NOMO-1 treated with dmso at 0.1 percent for 144 hours (cell line): ENCODE measurements around the gene ACSL6.

Experiments
- DNase-seq: peaks from one replicate; lab custom pipeline; 2025; ENCODE audit not compliant: unreplicated experiment; lab: John Stamatoyannopoulos, UW

Gene ACSL6, protein sequence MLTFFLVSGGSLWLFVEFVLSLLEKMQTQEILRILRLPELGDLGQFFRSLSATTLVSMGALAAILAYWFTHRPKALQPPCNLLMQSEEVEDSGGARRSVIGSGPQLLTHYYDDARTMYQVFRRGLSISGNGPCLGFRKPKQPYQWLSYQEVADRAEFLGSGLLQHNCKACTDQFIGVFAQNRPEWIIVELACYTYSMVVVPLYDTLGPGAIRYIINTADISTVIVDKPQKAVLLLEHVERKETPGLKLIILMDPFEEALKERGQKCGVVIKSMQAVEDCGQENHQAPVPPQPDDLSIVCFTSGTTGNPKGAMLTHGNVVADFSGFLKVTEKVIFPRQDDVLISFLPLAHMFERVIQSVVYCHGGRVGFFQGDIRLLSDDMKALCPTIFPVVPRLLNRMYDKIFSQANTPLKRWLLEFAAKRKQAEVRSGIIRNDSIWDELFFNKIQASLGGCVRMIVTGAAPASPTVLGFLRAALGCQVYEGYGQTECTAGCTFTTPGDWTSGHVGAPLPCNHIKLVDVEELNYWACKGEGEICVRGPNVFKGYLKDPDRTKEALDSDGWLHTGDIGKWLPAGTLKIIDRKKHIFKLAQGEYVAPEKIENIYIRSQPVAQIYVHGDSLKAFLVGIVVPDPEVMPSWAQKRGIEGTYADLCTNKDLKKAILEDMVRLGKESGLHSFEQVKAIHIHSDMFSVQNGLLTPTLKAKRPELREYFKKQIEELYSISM

DNA sequence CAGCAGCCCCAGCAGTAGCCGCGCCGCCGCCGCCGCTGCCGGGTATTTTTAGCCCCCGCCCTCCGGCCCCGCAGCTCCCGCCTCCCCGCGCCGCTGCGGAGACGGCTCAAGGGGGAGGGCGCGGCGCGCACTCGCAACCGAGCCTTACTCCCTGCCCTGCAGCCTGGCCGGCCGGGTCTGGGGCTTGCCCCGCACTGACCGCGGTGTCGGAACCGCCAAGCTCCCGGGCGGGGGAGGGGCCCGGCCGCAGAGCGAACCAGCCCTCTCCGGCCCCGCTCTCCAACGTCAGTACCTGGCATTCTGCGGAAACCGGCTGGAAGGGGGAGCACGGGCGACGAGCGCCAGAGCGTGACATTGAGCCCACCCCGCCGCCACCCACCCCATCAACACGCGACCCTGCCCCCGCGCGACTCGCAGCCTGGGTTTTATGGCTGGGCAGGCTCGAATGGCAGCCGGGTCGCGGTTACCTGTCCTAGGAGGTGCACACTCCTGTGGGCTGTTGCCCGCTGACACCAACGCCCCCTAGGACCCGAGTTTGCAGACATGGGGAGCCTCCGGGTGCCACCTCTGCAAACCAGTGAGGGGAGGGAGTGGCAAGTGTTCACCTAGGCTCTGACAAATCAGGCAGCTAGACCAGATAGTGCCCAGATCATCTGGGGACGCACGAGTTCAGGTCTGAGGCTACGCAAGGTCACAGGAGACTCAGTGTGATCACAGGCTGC lies at the start of gene ACSL6:
Gene ACSL6, minus strand, starts transcription at position 37 of the 722 bp plus-strand sequence. CDS start 105 bp downstream, outside the sequence.
- DNase-seq: no peak

- no peak for DNase-seq
Observed at GRCh38 chr5:132060501-132061161, 49.2 kb upstream of the ACSL6 start, which contains the start of gene IL3. Gene IL3 (plus strand): TSS chr5:132060655. CDS start chr5:132060707, 52 bp downstream.

GRCh38 chr5:132059696-132060500 lies 48.4 kb upstream of the ACSL6 start:
- DNase-seq: no peak

DNA sequence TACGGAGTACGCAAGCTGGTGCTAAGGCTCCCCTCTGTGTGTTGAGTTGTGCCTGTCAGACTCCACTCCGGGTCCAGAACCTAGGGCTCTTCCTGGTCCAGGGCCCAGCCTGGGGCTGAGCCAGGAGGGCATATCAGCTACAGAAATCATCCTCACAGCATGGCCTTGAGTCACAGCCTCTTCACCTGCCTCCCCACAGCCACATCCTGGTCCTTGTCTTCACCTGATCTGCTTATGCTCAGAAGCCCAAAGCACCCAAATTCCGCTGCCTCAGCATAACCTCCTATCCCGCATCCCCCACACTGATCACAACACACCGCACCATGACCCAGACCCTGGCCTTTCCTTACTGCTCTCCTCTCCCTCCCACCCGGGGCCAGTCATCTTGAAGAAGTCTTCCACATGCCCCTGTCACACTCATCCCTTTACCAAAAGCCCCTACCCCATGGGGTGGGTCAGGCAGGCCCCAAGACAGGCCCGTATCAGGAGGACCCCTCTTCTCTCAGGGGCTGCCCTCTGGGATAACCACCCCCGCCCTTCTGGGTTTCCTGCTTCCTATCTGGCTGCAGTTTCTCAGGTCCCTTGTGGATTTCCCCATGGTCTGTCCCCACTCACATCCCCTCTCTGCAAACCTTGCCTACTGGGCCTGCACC lies 47.7 kb upstream of the ACSL6 start:
- no peak for DNase-seq

- no peak for DNase-seq
Observed at GRCh38 chr5:132058646-132059042, 47.2 kb upstream of the ACSL6 start.

DNA sequence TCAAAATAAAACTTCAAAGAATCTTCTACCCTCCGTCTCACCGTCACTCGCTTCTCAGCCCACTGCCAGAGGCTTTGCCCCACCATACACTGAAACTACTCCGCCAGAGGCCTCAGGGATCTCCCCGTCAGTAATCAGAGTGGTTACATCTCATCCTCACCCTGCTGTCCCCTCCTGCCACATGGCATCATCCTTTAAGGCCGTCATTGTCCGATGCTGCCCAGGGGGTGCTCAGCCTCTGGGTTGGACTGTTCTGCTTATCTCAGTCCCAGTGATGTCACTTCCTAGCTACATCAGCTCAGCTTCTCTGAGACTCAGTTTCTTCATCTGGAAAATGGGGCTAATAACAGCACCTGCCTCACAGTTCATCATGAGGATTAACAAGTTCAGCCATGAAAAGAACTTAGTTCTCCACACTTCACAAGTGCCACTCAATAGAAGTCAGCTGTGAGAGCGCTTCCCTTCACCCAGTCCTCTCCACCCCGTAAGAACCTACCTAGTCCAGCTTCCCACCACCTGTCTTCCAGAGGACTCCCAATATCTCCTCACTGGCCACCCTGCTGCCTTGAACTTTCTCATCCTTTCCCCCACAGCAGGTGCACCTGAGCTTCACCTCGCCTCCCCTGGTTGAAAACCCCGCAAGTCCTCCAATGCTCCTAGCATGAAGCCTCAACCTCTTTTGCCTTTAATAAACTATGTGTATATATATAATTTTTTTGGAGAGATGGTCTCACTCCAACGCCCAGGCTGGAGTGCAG lies 46.2 kb upstream of the ACSL6 start:
- DNase-seq: no peak

GRCh38 chr5:132056610-132057497 lies 45.4 kb upstream of the ACSL6 start:
- no peak for DNase-seq

DNA sequence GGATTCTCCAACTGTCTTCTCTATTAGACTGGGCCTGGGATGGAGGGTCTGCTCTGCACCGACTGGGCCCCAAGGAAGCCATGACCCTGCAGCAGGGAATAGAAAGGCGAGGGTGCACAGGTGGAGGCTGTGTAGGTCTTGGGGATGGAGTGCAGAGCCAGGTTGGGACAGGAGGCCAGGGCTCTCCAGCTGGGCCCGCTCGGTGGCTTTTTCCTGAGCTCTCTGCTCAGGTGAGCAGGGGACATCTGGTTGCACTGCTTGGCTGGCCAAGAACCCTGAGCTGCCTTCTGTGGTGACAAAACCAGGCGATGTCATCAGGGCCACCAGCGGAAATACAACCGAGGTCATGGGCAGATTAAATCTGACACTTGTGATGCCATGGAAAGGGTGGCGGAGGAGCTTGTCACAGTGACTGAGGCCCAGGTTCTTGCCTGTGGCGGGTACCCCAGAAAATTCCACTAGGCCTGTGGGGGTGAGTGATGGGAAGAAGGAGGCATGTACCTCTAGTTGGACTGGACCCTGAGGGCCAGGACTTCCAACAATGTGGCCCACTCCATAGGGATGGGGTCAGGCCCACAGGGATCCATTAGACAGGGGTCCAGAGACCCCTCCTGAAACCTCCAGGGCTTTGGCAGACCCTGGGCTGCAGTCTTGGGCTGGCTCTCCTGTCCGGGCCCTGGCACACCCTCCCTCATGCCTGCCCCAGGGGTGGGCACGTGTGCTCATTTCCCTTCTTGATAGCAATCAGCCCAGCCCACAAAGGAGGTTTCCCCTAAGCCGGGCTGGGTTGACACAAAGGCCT lies 44.6 kb upstream of the ACSL6 start:
- no peak for DNase-seq

DNA sequence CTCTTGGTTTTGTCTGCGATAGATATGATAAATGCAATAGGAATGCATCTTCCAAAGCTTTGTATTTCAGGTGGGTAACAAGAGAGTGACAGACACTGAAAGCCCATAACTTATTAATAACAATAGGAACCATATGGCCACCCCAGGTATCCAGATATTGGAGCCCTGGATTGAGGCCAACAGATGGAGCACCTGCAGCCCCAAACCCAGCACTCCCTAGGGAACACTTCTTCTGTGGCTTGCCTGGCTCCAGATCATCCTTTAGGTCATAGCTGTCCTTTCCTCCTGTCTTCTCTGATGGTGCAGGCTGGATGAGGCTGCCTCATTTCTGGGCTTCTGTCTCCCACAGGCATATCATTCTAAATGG lies 44.0 kb upstream of the ACSL6 start:
- no peak for DNase-seq

DNA sequence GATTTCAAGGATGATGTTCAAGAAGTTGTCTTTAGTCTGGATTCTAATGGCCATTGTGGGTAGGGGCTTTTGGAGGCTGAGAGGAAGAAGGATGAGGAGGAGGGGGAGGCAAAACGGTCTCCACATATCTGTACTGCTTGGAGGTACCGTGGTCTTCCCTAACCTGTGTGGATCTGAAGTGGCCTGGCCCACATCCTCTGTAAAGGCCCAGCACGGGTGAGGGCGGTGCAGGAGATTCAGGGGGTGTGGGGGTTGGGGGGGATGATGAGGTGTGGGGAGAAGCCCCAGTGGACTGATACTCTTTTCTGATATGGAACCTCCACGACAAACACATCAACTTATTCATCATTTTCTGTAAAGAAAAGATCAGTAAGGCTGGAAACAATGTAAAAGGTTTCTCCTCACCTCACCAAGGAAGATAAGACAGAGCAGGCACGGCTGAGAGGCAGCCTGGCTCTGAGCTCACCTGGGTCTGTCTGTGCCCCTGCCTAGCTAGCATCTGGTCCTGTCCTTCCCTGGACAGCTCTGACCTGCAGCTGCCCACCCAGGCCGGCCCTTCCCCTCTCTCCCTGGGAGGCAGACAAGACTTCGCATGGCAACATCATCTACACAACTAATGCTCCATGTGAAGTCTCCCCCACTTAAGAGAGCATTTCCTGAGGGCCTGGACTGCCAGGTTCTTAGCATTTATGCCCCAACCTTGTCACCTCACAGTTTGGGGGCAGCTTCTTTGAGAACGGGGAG lies 43.4 kb upstream of the ACSL6 start:
- no peak for DNase-seq

- DNase-seq: no peak
Observed at GRCh38 chr5:132054031-132054696, 42.7 kb upstream of the ACSL6 start.

GRCh38 chr5:132053483-132053882 lies 42.0 kb upstream of the ACSL6 start:
- DNase-seq: no peak

DNA sequence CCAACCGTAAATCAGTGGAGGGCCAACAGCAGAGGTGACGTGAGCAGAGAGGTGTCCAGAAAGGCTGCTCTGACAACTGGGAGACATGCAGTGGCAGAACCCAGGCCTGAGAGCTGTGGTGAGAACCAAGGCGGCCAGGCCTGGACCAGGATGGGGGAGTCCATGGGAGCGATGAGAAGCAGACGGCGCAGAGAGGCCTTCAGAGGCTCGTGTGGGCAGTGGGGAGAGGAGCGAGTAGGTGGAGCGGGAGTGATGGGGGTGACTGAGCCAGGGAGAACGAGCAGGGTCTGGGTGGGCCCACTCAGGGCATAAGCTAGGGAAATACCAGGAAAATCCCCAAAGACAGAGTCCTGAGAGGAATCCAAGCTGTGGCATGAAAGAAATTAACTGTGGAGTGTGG lies 41.1 kb upstream of the ACSL6 start:
- no peak for DNase-seq

DNA sequence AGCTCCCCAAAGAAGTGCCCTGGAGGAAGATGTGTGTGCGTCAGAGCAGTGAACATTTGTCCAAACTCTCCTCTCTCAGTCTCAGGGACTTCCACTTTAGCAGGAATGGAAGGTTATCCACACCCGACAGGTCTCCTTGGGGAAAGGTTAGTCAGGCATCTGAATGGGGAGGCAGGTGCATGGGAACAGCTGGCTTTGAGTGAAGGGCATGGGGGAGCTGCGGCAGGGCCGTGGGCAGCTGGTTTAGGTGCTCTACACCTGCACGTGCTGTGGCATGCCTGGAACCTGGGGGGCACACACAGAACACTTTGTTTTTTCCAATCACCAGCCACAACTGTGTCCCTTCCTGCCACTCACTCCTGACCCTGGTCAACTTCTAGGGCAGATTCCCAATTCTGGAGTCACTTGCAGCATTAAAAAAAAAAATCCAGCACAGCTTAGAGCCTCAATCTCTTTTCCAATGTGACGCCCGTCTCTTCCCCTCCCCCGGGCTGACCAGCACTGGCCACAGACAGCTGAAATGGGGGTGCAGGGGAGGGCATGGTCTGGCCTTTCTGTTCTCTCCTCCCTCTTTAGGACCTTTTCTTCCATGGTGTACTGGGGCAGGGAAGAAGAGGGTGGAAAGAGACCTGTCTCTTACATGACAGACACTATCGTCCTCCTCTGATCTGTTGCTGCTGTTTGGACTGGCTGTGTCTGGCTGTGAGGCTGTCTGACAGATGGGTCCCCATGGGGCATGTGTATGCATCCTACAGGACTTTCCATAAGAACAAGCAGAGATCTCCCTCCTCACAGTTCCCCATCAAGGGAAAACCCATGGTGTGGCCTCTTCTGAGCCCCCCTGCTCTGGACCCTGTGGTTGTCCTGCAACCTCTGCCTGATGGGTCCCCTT lies 39.4 kb upstream of the ACSL6 start:
- no peak for DNase-seq

DNA sequence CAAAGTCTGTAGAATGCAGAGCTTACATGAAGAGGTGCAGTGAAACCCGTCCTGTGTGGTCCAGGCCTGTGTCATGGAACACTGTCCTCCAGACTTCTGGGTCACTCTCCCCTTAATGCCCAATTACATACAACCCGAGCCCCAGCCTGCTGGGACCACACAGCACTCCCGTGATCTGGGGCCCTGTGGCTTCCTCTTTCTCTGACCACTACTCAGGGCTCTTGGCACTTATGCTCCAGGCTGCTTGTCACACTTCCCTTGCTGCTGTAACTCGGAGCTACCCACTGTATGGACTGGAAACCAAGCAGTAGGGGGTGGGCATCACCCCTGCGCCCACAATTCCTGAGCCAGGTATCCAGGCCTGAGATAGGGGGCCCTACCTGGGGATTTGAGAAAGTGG lies 38.7 kb upstream of the ACSL6 start:
- peak; percentile 57 for DNase-seq
